GM23248 (cell line): ENCODE results near the gene MARCHF2.

Experiments
- EZH2 ChIP-seq: fragments of 200-600 bp; sonication (generic); IDR thresholded peaks from 2 replicates; pipeline ENCODE4 v1.6.1; 2018; ENCODE audit warnings: antibody characterized with exemption, mild to moderate bottlenecking; ENCODE audit not compliant: insufficient read depth, poor library complexity, severe bottlenecking
- EZH2phosphoT487 ChIP-seq: fragments of 200-600 bp; sonication (generic); IDR thresholded peaks from 2 replicates; pipeline ENCODE4 v1.6.1; 2018; ENCODE audit warnings: antibody characterized with exemption, moderate library complexity, mild to moderate bottlenecking, low read depth; ENCODE audit not compliant: insufficient read depth

GRCh38 chr19:8483165-8483564 lies 70.1 kb downstream of the MARCHF2 start:
- no peak for TF ChIP-seq EZH2phosphoT487
- TF ChIP-seq EZH2, result no peak
